Hepatocyte (in vitro differentiated cells): ENCODE results near the gene CRYZL1. TPM values are rescaled to one million over a fixed set of nuclear protein-coding genes. Genes with fewer than 3 reads are reported as not detected.

Experiments used
- DNase-seq: peaks from one replicate; pipeline ENCODE4 v3.0.0-alpha.2; 2016; ENCODE audit warnings: low spot score
- H2AFZ ChIP-seq: fragments of 200-600 bp; sonication (generic); 2 replicates; pipeline ENCODE4 v1.6.0; 2016; ENCODE audit warnings: antibody characterized with exemption, mild to moderate bottlenecking
- H3K27ac ChIP-seq: fragments of 200-600 bp; sonication (generic); 2 replicates; pipeline ENCODE4 v1.5.1; 2016; ENCODE audit warnings: mild to moderate bottlenecking
- H3K27me3 ChIP-seq: fragments of 200-600 bp; sonication (generic); 2 replicates; pipeline ENCODE4 v1.6.1; 2016
- H3K36me3 ChIP-seq: fragments of 200-600 bp; sonication (generic); replicated peaks from 2 replicates; pipeline ENCODE4 v1.5.1; 2016; ENCODE audit warnings: low read depth; ENCODE audit not compliant: insufficient read depth
- H3K4me1 ChIP-seq: fragments of 200-600 bp; sonication (generic); 2 replicates; pipeline ENCODE4 v1.5.1; 2016; ENCODE audit warnings: mild to moderate bottlenecking, moderate library complexity; ENCODE audit not compliant: insufficient read depth
- H3K4me2 ChIP-seq: fragments of 200-600 bp; sonication (generic); 2 replicates; pipeline ENCODE4 v1.6.0; 2016
- H3K4me3 ChIP-seq: fragments of 200-600 bp; sonication (generic); 2 replicates; pipeline ENCODE4 v1.5.1; 2016; ENCODE audit warnings: mild to moderate bottlenecking
- H3K79me2 ChIP-seq: fragments of 200-600 bp; sonication (generic); 2 replicates; pipeline ENCODE4 v1.6.0; 2017; ENCODE audit warnings: mild to moderate bottlenecking
- H3K9me2 ChIP-seq: fragments of 200-600 bp; sonication (generic); replicated peaks from 2 replicates; pipeline ENCODE4 v1.6.0; 2017; ENCODE audit warnings: mild to moderate bottlenecking; ENCODE audit not compliant: insufficient read depth
- H3K9me3 ChIP-seq: fragments of 200-600 bp; sonication (generic); 2 replicates; pipeline ENCODE4 v1.5.1; 2016; ENCODE audit warnings: low read depth, mild to moderate bottlenecking
- H4K20me1 ChIP-seq: fragments of 200-600 bp; sonication (generic); 2 replicates; pipeline ENCODE4 v1.6.0; 2016; ENCODE audit warnings: mild to moderate bottlenecking; ENCODE audit not compliant: insufficient read depth, poor library complexity, severe bottlenecking
- EZH2 ChIP-seq: fragments of 200-600 bp; sonication (generic); IDR thresholded peaks from 2 replicates; pipeline ENCODE4 v1.6.1; 2016; ENCODE audit warnings: antibody characterized with exemption, mild to moderate bottlenecking, borderline replicate concordance
- EZH2phosphoT487 ChIP-seq: fragments of 200-600 bp; sonication (generic); IDR thresholded peaks from one replicate; pipeline ENCODE4 v1.6.1; 2018; ENCODE audit warnings: antibody characterized with exemption, mild to moderate bottlenecking, low read depth, moderate library complexity; ENCODE audit not compliant: unreplicated experiment, severe bottlenecking
- WGBS: methylation state at CpG from one replicate; pipeline ENCODE4 v1.1.6; 2016; ENCODE audit warnings: low lambda C conversion rate; ENCODE audit errors: missing lambda C conversion rate; 5-methylcytosine and 5-hydroxymethylcytosine counted together
- polyA plus RNA-seq: library from polyadenylated mRNA; unstranded; fragments of >200 nt; fragmentation: Nextera tagmentation; extraction: Ambion mirVana; gene quantifications from 2 replicates; pipeline ENCODE4 v1.2.1, GENCODE V29; 2016
- total RNA-seq: library from RNA; depleted of rRNA; stranded (reverse); fragments of >200 nt; gene quantifications from 2 replicates; pipeline ENCODE4 v1.2.3, GENCODE V29; 2014
- TF ChIP-seq, protein P1 (sequence below): fragments of 200-600 bp; sonication (generic); IDR thresholded peaks from 2 replicates; pipeline ENCODE4 v1.5.1; 2016; ENCODE audit warnings: antibody characterized with exemption, mild to moderate bottlenecking; ENCODE audit not compliant: poor library complexity

CRYZL1 gene
- total and polyA plus RNA-seq, 2 experiments from 2014 or later: 29.7 to 41.5 TPM

DNA sequence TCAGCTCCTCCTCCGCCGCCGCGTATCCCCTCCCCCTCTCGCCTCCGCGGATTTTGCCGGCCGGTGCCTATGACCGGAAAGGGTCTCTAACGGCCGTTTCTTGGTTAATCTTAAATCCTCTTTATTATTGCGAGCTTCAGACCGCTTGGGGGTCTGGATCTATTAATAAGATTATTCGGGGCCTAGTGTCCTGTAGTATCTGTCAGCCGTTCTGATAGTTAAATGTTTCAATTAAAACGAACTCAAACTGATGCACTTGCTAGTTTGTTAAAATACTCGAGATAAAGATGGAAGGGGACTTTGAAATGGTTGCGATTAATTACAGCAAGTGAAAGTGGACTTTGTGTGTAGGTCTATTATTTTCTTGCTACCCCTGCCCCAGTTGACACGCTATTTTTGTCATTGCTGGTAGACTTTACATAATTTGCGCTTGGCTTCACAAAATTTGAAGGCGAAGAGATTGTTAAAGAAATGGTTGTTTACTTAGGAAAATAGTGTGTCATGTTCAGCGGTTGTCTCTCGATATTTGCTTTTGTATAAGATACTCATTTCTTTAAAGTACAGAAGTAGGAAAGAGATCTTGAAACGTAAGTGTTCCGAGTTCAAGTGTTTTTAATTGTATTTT is 97.9 kb downstream of the CRYZL1 start:
- DNase-seq: no peak
- no peaks in the 10 kb centered on the region for H3K9me2 ChIP-seq
- WGBS: under 1% methylated on average over 26 of the region's 26 CpGs
- H3K27me3 ChIP-seq: no peaks in the 10 kb centered on the region
- peak overlapping the region; percentile 37 for H3K4me3 ChIP-seq
- H3K79me2 ChIP-seq: peaks cover 85% of the 10 kb centered on the region
- no peaks in the 10 kb centered on the region for H3K9me3 ChIP-seq
- no peaks in the 10 kb centered on the region for H3K36me3 ChIP-seq
- TF ChIP-seq EZH2phosphoT487 (no peak), EZH2 (no peak)
- TF ChIP-seq, protein P1, sequence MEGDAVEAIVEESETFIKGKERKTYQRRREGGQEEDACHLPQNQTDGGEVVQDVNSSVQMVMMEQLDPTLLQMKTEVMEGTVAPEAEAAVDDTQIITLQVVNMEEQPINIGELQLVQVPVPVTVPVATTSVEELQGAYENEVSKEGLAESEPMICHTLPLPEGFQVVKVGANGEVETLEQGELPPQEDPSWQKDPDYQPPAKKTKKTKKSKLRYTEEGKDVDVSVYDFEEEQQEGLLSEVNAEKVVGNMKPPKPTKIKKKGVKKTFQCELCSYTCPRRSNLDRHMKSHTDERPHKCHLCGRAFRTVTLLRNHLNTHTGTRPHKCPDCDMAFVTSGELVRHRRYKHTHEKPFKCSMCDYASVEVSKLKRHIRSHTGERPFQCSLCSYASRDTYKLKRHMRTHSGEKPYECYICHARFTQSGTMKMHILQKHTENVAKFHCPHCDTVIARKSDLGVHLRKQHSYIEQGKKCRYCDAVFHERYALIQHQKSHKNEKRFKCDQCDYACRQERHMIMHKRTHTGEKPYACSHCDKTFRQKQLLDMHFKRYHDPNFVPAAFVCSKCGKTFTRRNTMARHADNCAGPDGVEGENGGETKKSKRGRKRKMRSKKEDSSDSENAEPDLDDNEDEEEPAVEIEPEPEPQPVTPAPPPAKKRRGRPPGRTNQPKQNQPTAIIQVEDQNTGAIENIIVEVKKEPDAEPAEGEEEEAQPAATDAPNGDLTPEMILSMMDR: no peak
- H3K27ac ChIP-seq: peak overlapping the region; percentile 95
- peak overlapping the region; percentile 6 for H2AFZ ChIP-seq
- peaks cover 16% of the 10 kb centered on the region for H3K4me1 ChIP-seq
- H3K4me2 ChIP-seq: peak overlapping the region; percentile 87
- H4K20me1 ChIP-seq: peaks cover 53% of the 10 kb centered on the region

- Histone ChIP-seq H3K4me3 (peak within 1 kb of the TSS; percentile 76), H3K4me2 (peak within 1 kb of the TSS; percentile 87), H3K36me3 (no peaks in the 10 kb centered on the region), H4K20me1 (peaks cover 45% of the 10 kb centered on the region), H3K27ac (peak within 1 kb of the TSS; percentile 98), H3K27me3 (no peaks in the 10 kb centered on the region), H3K9me2 (no peaks in the 10 kb centered on the region), H2AFZ (peak within 1 kb of the TSS; percentile 47), H3K79me2 (peaks cover 82% of the 10 kb centered on the region), H3K9me3 (no peaks in the 10 kb centered on the region), H3K4me1 (peaks cover 16% of the 10 kb centered on the region)
- DNase-seq: peak; percentile 99
- TF ChIP-seq EZH2: no peak
- TF ChIP-seq EZH2phosphoT487: no peak
- TF ChIP-seq, protein P1: no peak
- WGBS: 1% methylated on average over 44 of the region's 57 CpGs
Measured at GRCh38 chr21:33542640-33543504, 98.7 kb downstream of the CRYZL1 start, which contains the start of gene SON. SON (plus strand) TSS chr21:33543038; CDS start chr21:33543093, 55 bp downstream.

- Histone ChIP-seq H3K4me1 (peaks cover 16% of the 10 kb centered on the region), H4K20me1 (peaks cover 36% of the 10 kb centered on the region), H3K9me2 (no peaks in the 10 kb centered on the region), H3K27me3 (no peaks in the 10 kb centered on the region), H3K9me3 (no peaks in the 10 kb centered on the region), H3K4me2 (peak within 1 kb of the TSS; percentile 78), H3K27ac (peak within 1 kb of the TSS; percentile 98), H3K36me3 (no peaks in the 10 kb centered on the region), H3K79me2 (peaks cover 81% of the 10 kb centered on the region), H3K4me3 (peak within 1 kb of the TSS; percentile 76), H2AFZ (peak within 1 kb of the TSS; percentile 47)
- 1% methylated on average over 53 of the region's 56 CpGs for WGBS
- TF ChIP-seq, protein P1: no peak
- no peak for TF ChIP-seq EZH2phosphoT487
- TF ChIP-seq EZH2: no peak
- DNase-seq: peak; percentile 91
Measured at GRCh38 chr21:33541756-33542639, 99.5 kb downstream of the CRYZL1 start, which contains the start of gene GART. GART (minus strand) TSS chr21:33542117; CDS start chr21:33539315, 2,802 bp downstream.
